ENCODE results near the gene FUT6.

DNA sequence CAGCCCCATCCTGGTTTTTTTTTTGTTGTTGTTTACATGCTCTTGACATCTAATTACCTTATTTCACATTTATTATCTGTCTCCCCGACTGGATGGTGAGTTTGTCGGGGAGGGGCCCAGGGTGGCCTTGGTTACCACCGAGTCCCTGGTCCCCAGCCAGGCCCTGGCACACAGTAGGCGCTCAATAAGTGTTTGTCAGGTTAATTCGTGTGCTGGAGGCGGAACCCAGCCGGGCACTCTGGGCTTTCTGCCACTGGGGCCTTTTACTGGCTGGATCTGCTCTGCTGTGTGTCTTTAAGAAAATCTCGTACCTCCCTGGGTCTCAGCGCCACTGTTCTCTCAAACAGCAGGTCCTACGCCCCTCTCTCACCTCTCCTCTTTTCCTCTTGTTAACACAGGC lies 30.0 kb downstream of the FUT6 start:
- TF ChIP-seq EZH2phosphoT487 (IDR thresholded peaks at IDR 0.05; ENCODE audit: low read length) = no peak
- TF ChIP-seq, protein P1, sequence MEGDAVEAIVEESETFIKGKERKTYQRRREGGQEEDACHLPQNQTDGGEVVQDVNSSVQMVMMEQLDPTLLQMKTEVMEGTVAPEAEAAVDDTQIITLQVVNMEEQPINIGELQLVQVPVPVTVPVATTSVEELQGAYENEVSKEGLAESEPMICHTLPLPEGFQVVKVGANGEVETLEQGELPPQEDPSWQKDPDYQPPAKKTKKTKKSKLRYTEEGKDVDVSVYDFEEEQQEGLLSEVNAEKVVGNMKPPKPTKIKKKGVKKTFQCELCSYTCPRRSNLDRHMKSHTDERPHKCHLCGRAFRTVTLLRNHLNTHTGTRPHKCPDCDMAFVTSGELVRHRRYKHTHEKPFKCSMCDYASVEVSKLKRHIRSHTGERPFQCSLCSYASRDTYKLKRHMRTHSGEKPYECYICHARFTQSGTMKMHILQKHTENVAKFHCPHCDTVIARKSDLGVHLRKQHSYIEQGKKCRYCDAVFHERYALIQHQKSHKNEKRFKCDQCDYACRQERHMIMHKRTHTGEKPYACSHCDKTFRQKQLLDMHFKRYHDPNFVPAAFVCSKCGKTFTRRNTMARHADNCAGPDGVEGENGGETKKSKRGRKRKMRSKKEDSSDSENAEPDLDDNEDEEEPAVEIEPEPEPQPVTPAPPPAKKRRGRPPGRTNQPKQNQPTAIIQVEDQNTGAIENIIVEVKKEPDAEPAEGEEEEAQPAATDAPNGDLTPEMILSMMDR (IDR thresholded peaks at IDR 0.05; ENCODE audit: low read length) = no peak

Data from MM.1S (cell line).